WTC11 (cell line): ENCODE measurements around the gene C2orf72. TPM values are rescaled to one million over a fixed set of nuclear protein-coding genes. Genes with fewer than 3 reads are reported as not detected.

Experiments used
- ATAC-seq: fragments of 200-7000 bp; cut with Tn5 transposase; 2 replicates; pipeline ENCODE4 v1.10.0; 2021; ENCODE audit warnings: mild to moderate bottlenecking, moderate library complexity
- CTCF ChIA-PET: fragments of 300-600 bp; sonication (Branson Sonifier 250); formaldehyde crosslinking; loops from one replicate; lab custom pipeline; 2021; ENCODE audit warnings: antibody characterized with exemption; lab: Charles Lee
- POLR2A ChIA-PET: fragments of 350-600 bp; sonication (Branson Sonifier 250); formaldehyde crosslinking; loops from one replicate; lab custom pipeline; 2021; ENCODE audit warnings: antibody characterized with exemption; lab: Charles Lee
- DNase-seq: peaks from one replicate; pipeline ENCODE4 v3.0.0; 2021; ENCODE audit warnings: low spot score
- H3K27ac Mint-ChIP-seq: 2 replicates; pipeline ENCODE4 v1.8.0; 2021; ENCODE audit warnings: mixed read lengths
- H3K27me3 Mint-ChIP-seq: 2 replicates; pipeline ENCODE4 v1.8.0; 2021; ENCODE audit warnings: low read depth, mild to moderate bottlenecking, moderate library complexity, mixed read lengths
- H3K36me3 Mint-ChIP-seq: 2 replicates; pipeline ENCODE4 v1.8.0; 2021; ENCODE audit warnings: mixed read lengths
- H3K4me1 Mint-ChIP-seq: 2 replicates; pipeline ENCODE4 v1.8.0; 2022; ENCODE audit warnings: mixed read lengths
- H3K4me3 Mint-ChIP-seq: 2 replicates; pipeline ENCODE4 v1.8.0; 2021; ENCODE audit warnings: mild to moderate bottlenecking, moderate library complexity, mixed read lengths
- H3K9me3 Mint-ChIP-seq: 2 replicates; pipeline ENCODE4 v1.8.0; 2021; ENCODE audit warnings: mixed read lengths
- FOXJ3 ChIP-seq: sonication (generic); formaldehyde crosslinking; IDR thresholded peaks from 2 replicates; pipeline ENCODE4 v1.9.0; 2021; ENCODE audit warnings: missing genetic modification reagents, mild to moderate bottlenecking, borderline replicate concordance
- HMGA2 ChIP-seq: fragments of 250-450 bp; sonication (Bioruptor Pico); IDR thresholded peaks from 2 replicates; pipeline ENCODE4 v1.4.0; 2021; ENCODE audit warnings: mild to moderate bottlenecking, moderate library complexity
- JAZF1 ChIP-seq: fragments of 250-450 bp; sonication (Bioruptor Pico); IDR thresholded peaks from 2 replicates; pipeline ENCODE4 v1.9.0; 2021; ENCODE audit warnings: moderate library complexity, mild to moderate bottlenecking, inconsistent platforms
- JUN ChIP-seq: sonication (generic); formaldehyde crosslinking; IDR thresholded peaks from 2 replicates; pipeline ENCODE4 v1.8.0; 2023; ENCODE audit warnings: mild to moderate bottlenecking, missing genetic modification reagents
- MXD4 ChIP-seq: fragments of 250-450 bp; sonication (Bioruptor Pico); IDR thresholded peaks from 2 replicates; pipeline ENCODE4 v1.8.0; 2021; ENCODE audit warnings: mild to moderate bottlenecking, moderate library complexity, borderline replicate concordance
- NFATC4 ChIP-seq: fragments of 250-450 bp; sonication (Bioruptor Pico); IDR thresholded peaks from 2 replicates; pipeline ENCODE4 v1.9.0; 2021; ENCODE audit warnings: mild to moderate bottlenecking
- NR1H2 ChIP-seq: sonication (generic); formaldehyde crosslinking; IDR thresholded peaks from 2 replicates; pipeline ENCODE4 v1.9.0; 2021; ENCODE audit warnings: mild to moderate bottlenecking, moderate library complexity, missing genetic modification reagents
- NR2C2 ChIP-seq: sonication (generic); formaldehyde crosslinking; IDR thresholded peaks from 2 replicates; pipeline ENCODE4 v1.8.0; 2022; ENCODE audit warnings: mild to moderate bottlenecking, missing genetic modification reagents
- NR3C1 ChIP-seq: sonication (generic); formaldehyde crosslinking; conservative IDR thresholded peaks from 2 replicates; pipeline ENCODE4 v1.8.1; 2023; ENCODE audit warnings: low read depth, mild to moderate bottlenecking, missing genetic modification reagents
- RELA ChIP-seq: sonication (generic); formaldehyde crosslinking; IDR thresholded peaks from 2 replicates; pipeline ENCODE4 v1.8.1; 2022; ENCODE audit warnings: missing genetic modification reagents, mild to moderate bottlenecking, borderline replicate concordance
- SMAD4 ChIP-seq: sonication (generic); formaldehyde crosslinking; IDR thresholded peaks from 2 replicates; pipeline ENCODE4 v1.8.0; 2022; ENCODE audit warnings: mild to moderate bottlenecking, missing genetic modification reagents
- ZNF138 ChIP-seq: sonication (generic); formaldehyde crosslinking; conservative IDR thresholded peaks from 2 replicates; pipeline ENCODE4 v1.8.1; 2022; ENCODE audit warnings: mild to moderate bottlenecking, moderate library complexity, missing genetic modification reagents
- ZNF317 ChIP-seq: sonication (generic); formaldehyde crosslinking; IDR thresholded peaks from 2 replicates; pipeline ENCODE4 v1.8.1; 2023; ENCODE audit warnings: low read depth, mild to moderate bottlenecking, moderate library complexity, missing genetic modification reagents, borderline replicate concordance
- ZNF671 ChIP-seq: fragments of 250-450 bp; sonication (Bioruptor Pico); IDR thresholded peaks from 2 replicates; pipeline ENCODE4 v1.8.0; 2021; ENCODE audit warnings: mild to moderate bottlenecking
- total RNA-seq: library from RNA; stranded (reverse); gene quantifications from 3 replicates; pipeline ENCODE4 v1.2.3, GENCODE V29; 2021
- TF ChIP-seq, protein P1 (sequence below): fragments of 250-450 bp; sonication (Bioruptor Pico); IDR thresholded peaks from 2 replicates; pipeline ENCODE4 v1.9.0; 2021; ENCODE audit warnings: mild to moderate bottlenecking
- TF ChIP-seq, protein P2 (sequence below): sonication (generic); formaldehyde crosslinking; IDR thresholded peaks from 2 replicates; pipeline ENCODE4 v1.8.1; 2022; ENCODE audit warnings: mild to moderate bottlenecking, moderate library complexity, missing genetic modification reagents
- TF ChIP-seq, protein P3 (sequence below): fragments of 250-450 bp; sonication (Bioruptor Pico); IDR thresholded peaks from 2 replicates; pipeline ENCODE4 v1.9.0; 2021; ENCODE audit warnings: moderate library complexity, mild to moderate bottlenecking, inconsistent platforms, borderline replicate concordance
- TF ChIP-seq, protein P4 (sequence below): sonication (generic); formaldehyde crosslinking; IDR thresholded peaks from 2 replicates; pipeline ENCODE4 v1.8.1; 2022; ENCODE audit warnings: mild to moderate bottlenecking, missing genetic modification reagents, moderate library complexity, borderline replicate concordance
- TF ChIP-seq, protein P5 (sequence below): sonication (generic); formaldehyde crosslinking; conservative IDR thresholded peaks from 2 replicates; pipeline ENCODE4 v1.8.1; 2022; ENCODE audit warnings: mild to moderate bottlenecking, missing genetic modification reagents
- TF ChIP-seq, protein P6 (sequence below): sonication (generic); formaldehyde crosslinking; IDR thresholded peaks from 2 replicates; pipeline ENCODE4 v1.8.0; 2022; ENCODE audit warnings: mild to moderate bottlenecking, missing genetic modification reagents
- TF ChIP-seq, protein P7 (sequence below): sonication (generic); formaldehyde crosslinking; IDR thresholded peaks from 2 replicates; pipeline ENCODE4 v1.8.1; 2023; ENCODE audit warnings: mild to moderate bottlenecking, missing genetic modification reagents, moderate library complexity
- TF ChIP-seq, protein P8 (sequence below): sonication (generic); formaldehyde crosslinking; conservative IDR thresholded peaks from 2 replicates; pipeline ENCODE4 v1.8.1; 2023; ENCODE audit warnings: mild to moderate bottlenecking, low read depth, missing genetic modification reagents, moderate library complexity

Gene C2orf72
- total RNA-seq, 1 experiment from 2014 or later: 1.7 TPM

DNA sequence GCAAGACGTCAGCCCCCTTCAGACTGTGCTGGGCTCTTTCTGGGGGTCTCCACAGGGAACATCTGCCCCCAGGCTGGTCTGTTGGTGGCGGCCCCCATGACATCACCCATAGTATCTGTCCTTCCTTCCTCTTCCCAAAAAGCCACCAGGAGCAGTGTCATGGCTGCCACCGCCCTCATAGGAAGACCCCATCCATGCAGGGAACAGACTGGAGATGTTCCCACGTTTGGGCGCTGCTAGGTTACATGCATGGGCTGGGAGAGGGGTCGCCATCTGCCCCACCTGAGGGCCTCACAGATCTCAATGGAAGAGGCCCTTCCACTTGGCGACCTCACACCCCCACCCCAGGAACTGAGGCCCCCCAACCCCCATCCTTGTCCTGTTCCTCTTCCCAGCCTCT lies 36.3 kb upstream of the C2orf72 start (continued):
- TF ChIP-seq, protein P1, sequence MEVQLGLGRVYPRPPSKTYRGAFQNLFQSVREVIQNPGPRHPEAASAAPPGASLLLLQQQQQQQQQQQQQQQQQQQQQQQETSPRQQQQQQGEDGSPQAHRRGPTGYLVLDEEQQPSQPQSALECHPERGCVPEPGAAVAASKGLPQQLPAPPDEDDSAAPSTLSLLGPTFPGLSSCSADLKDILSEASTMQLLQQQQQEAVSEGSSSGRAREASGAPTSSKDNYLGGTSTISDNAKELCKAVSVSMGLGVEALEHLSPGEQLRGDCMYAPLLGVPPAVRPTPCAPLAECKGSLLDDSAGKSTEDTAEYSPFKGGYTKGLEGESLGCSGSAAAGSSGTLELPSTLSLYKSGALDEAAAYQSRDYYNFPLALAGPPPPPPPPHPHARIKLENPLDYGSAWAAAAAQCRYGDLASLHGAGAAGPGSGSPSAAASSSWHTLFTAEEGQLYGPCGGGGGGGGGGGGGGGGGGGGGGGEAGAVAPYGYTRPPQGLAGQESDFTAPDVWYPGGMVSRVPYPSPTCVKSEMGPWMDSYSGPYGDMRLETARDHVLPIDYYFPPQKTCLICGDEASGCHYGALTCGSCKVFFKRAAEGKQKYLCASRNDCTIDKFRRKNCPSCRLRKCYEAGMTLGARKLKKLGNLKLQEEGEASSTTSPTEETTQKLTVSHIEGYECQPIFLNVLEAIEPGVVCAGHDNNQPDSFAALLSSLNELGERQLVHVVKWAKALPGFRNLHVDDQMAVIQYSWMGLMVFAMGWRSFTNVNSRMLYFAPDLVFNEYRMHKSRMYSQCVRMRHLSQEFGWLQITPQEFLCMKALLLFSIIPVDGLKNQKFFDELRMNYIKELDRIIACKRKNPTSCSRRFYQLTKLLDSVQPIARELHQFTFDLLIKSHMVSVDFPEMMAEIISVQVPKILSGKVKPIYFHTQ (CRISPR knock-in tag): no peak
- TF ChIP-seq, protein P2, sequence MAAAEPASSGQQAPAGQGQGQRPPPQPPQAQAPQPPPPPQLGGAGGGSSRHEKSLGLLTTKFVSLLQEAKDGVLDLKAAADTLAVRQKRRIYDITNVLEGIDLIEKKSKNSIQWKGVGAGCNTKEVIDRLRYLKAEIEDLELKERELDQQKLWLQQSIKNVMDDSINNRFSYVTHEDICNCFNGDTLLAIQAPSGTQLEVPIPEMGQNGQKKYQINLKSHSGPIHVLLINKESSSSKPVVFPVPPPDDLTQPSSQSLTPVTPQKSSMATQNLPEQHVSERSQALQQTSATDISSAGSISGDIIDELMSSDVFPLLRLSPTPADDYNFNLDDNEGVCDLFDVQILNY (CRISPR knock-in tag): no peak
- TF ChIP-seq ZNF317 (CRISPR knock-in tag) (no peak), ZNF671 (no peak), RELA (CRISPR knock-in tag) (no peak), HMGA2 (CRISPR knock-in tag) (no peak), FOXJ3 (CRISPR knock-in tag) (no peak)
- TF ChIP-seq, protein P3, sequence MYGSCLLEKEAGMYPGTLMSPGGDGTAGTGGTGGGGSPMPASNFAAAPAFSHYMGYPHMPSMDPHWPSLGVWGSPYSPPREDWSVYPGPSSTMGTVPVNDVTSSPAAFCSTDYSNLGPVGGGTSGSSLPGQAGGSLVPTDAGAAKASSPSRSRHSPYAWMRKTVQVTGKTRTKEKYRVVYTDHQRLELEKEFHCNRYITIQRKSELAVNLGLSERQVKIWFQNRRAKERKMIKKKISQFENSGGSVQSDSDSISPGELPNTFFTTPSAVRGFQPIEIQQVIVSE: no peak
- TF ChIP-seq, all 79 proteins: peak for 0

DNA sequence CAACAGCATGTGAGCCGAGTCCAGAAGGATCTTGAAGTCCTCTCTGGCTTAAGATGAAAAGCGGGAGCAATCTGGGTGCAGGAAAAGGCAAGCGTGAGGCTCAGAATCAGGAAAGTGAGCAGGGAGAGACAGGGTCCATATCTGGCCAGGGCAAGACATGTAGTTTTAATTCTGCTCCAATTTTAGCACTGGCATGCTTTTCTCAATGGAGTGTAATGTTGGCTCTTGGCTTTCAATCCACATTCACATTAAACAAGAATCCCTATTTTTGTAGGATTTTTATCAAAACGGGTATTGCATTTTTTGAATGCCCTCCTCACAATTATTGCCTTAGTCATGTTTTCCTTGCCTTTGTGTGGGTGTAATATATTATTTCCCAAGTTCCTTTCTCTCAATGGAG lies 35.4 kb upstream of the C2orf72 start:
- no peak overlapping the region for H3K27ac Mint-ChIP-seq
- H3K9me3 Mint-ChIP-seq: peaks cover 35% of the 10 kb centered on the region
- POLR2A ChIA-PET: no interaction called here
- peaks cover 8% of the 10 kb centered on the region; the same call in 1 of the 2 replicates for H3K4me1 Mint-ChIP-seq
- no peak overlapping the region for H3K4me3 Mint-ChIP-seq
- peaks cover 11% of the 10 kb centered on the region for H3K36me3 Mint-ChIP-seq
- no peak for ATAC-seq
- CTCF ChIA-PET: interaction anchor here (1.1 kb wide), 1 partner anchor 51 kb away, joined by 3 read pairs; no protein-coding TSS in a partner anchor
- H3K27me3 Mint-ChIP-seq: peaks cover 18% of the 10 kb centered on the region
- DNase-seq: no peak
- TF ChIP-seq SMAD4 (CRISPR knock-in tag) (no peak), JAZF1 (CRISPR knock-in tag) (no peak), NR1H2 (CRISPR knock-in tag) (no peak), ZNF138 (CRISPR knock-in tag) (no peak), MXD4 (no peak), NFATC4 (no peak), NR3C1 (CRISPR knock-in tag) (no peak), NR2C2 (CRISPR knock-in tag) (no peak), JUN (CRISPR knock-in tag) (no peak)
- TF ChIP-seq, protein P3: no peak
- TF ChIP-seq, protein P4, sequence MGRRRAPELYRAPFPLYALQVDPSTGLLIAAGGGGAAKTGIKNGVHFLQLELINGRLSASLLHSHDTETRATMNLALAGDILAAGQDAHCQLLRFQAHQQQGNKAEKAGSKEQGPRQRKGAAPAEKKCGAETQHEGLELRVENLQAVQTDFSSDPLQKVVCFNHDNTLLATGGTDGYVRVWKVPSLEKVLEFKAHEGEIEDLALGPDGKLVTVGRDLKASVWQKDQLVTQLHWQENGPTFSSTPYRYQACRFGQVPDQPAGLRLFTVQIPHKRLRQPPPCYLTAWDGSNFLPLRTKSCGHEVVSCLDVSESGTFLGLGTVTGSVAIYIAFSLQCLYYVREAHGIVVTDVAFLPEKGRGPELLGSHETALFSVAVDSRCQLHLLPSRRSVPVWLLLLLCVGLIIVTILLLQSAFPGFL (CRISPR knock-in tag): no peak
- TF ChIP-seq, protein P5, sequence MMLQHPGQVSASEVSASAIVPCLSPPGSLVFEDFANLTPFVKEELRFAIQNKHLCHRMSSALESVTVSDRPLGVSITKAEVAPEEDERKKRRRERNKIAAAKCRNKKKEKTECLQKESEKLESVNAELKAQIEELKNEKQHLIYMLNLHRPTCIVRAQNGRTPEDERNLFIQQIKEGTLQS (CRISPR knock-in tag): no peak
- TF ChIP-seq, protein P6, sequence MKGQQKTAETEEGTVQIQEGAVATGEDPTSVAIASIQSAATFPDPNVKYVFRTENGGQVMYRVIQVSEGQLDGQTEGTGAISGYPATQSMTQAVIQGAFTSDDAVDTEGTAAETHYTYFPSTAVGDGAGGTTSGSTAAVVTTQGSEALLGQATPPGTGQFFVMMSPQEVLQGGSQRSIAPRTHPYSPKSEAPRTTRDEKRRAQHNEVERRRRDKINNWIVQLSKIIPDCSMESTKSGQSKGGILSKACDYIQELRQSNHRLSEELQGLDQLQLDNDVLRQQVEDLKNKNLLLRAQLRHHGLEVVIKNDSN: no peak
- TF ChIP-seq, protein P7, sequence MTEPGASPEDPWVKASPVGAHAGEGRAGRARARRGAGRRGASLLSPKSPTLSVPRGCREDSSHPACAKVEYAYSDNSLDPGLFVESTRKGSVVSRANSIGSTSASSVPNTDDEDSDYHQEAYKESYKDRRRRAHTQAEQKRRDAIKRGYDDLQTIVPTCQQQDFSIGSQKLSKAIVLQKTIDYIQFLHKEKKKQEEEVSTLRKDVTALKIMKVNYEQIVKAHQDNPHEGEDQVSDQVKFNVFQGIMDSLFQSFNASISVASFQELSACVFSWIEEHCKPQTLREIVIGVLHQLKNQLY (CRISPR knock-in tag): no peak
- TF ChIP-seq, protein P8, sequence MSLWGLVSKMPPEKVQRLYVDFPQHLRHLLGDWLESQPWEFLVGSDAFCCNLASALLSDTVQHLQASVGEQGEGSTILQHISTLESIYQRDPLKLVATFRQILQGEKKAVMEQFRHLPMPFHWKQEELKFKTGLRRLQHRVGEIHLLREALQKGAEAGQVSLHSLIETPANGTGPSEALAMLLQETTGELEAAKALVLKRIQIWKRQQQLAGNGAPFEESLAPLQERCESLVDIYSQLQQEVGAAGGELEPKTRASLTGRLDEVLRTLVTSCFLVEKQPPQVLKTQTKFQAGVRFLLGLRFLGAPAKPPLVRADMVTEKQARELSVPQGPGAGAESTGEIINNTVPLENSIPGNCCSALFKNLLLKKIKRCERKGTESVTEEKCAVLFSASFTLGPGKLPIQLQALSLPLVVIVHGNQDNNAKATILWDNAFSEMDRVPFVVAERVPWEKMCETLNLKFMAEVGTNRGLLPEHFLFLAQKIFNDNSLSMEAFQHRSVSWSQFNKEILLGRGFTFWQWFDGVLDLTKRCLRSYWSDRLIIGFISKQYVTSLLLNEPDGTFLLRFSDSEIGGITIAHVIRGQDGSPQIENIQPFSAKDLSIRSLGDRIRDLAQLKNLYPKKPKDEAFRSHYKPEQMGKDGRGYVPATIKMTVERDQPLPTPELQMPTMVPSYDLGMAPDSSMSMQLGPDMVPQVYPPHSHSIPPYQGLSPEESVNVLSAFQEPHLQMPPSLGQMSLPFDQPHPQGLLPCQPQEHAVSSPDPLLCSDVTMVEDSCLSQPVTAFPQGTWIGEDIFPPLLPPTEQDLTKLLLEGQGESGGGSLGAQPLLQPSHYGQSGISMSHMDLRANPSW (CRISPR knock-in tag): no peak
